ENCODE measurements around the gene CTCFL.

Gene CTCFL

GRCh38 chr20:57524511-57525176, at the start of gene CTCFL:
Gene CTCFL, minus strand, starts transcription at chr20:57525140. Its CDS starts 935 bp downstream, at chr20:57524205.
- DNase-seq, result no peak

- no peak for DNase-seq
Measured at GRCh38 chr20:57573894-57574293, 49.0 kb upstream of the CTCFL start.

DNA sequence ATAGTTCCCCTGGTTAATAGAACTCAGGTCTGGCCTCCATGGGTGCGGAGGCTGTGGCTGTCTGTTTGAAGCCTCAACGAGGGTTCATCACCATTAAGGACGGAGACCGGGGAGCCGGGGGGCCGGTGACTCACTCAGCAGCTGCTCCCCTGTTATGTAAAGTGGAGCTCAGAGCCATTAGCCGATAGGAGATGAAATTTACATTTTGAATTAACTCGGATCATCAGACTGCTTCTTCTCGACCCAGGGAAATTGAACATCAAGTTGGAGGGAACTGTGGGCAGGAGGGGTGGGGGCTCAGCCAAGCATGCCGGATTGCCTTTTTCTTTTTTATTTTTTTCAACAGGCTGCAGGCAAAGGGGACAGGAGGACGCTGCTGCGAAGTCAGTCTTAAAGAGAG, 48.3 kb upstream of the CTCFL start:
- DNase-seq, result no peak

- no peak for DNase-seq
Measured at GRCh38 chr20:57571782-57572416, 47.0 kb upstream of the CTCFL start.

- no peak for DNase-seq
Measured at GRCh38 chr20:57570920-57571319, 46.0 kb upstream of the CTCFL start.

DNA sequence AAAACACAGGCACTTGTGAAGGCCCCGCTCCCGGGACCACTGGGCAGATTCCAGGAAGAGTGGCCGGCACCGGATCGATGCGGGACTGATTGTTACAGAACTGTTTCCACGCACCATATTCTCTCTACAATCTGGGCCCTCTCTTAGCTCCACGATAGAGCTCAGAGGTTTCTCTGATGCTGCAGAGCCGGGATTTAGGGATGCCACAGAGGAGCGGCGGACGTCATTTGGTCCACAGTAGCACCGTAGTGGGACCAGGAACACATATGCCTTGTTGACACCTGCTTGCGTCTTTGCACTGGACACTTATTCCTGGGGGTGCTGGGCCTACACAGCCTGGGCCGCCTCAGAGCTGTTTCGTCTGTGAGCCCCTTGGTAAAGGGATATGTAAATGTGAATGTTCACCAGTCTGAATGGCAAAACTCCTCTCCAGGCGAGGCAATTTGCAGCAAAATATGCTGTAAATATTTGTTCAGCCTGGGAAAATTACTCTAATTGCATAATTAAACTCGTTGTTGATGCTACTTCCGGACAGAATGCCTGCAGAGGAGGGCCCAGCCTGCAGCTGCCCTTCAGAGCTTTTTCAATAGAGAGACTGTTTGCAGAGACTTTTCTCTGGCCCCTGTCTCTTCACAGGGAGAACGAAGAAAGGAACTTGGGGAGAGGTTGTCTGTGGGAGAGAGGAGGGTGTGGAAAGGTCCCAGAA, 45.4 kb upstream of the CTCFL start:
- DNase-seq, result peak; percentile 81

DNA sequence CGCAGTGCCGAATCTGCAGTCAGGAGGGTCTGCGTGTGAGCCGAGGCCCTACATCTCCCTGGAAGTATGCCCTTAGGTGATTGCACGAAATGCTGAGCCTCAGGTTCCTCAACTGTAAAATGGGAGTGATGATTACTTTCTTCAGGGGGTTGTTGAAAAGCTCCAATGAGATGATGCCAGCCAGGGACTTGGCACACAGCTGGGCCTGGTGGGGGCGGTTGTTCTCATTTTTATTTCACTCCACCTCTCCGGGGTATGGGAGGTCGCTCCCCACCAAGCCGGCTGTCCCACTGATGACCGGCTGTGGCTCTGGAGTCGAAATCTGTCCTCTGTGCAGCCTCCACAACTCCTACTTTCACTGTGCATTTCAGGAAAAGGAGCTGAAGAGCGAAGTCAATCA, 44.0 kb upstream of the CTCFL start:
- DNase-seq, result no peak

- DNase-seq, result no peak
Measured at GRCh38 chr20:57568088-57568896, 43.4 kb upstream of the CTCFL start.

- no peak for DNase-seq
Measured at GRCh38 chr20:57567471-57568079, 42.6 kb upstream of the CTCFL start.

DNA sequence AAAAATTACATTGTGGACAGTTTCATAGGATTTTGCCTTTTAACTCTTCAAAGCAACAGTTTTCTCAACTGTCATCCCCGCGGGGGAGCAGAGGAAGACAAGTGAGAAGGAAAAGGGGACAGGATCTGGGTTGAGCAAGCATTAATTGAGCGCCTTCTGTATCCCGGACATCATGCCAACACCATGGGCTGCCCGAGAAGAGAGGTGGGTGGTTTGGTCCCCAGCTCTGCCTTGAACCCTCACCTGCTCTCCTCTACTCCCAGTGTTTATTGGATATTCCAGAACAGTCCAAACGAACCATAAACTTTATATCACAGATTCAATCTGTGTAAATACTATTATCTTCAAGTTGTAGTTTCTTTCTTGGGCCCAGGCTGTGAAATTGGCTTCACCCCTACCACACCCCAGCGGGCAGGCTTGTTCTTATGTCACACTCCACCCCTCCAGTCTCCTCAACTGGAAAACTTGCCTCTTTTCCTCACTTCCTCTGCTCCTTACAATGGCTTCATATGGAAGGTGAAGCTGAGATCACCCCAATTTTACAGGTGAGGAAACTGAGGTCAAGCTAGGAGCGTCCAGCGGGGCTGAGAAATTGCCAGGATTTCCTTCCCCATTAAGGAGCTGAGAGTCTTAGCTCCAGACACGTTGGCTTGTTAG, 42.0 kb upstream of the CTCFL start:
- DNase-seq, result no peak

GRCh38 chr20:57566399-57566798, 41.5 kb upstream of the CTCFL start:
- no peak for DNase-seq

- DNase-seq, result no peak
Measured at GRCh38 chr20:57564951-57565642, 40.2 kb upstream of the CTCFL start.

DNA sequence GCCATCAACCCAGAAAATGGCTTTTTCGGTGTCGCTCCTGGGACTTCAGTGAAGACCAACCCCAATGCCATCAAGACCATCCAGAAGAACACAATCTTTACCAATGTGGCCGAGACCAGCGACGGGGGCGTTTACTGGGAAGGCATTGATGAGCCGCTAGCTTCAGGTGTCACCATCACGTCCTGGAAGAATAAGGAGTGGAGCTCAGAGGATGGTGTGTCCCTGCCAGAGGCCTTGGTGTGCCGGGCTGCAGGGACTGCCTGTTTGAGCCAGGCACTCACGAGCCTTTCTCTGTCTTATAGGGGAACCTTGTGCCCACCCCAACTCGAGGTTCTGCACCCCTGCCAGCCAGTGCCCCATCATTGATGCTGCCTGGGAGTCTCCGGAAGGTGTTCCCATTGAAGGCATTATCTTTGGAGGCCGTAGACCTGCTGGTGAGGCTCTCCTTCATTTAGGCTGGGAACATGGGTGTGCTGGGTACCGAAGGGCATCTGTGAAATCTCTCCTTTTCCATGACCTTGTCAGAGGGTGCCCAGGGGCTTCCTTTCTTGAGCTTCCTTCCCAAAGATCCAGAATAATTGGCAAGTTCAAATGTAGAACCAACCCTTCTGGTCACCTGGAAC, 39.4 kb upstream of the CTCFL start:
- DNase-seq, result no peak

- DNase-seq, result no peak
Measured at GRCh38 chr20:57563522-57563921, 38.6 kb upstream of the CTCFL start.

DNA sequence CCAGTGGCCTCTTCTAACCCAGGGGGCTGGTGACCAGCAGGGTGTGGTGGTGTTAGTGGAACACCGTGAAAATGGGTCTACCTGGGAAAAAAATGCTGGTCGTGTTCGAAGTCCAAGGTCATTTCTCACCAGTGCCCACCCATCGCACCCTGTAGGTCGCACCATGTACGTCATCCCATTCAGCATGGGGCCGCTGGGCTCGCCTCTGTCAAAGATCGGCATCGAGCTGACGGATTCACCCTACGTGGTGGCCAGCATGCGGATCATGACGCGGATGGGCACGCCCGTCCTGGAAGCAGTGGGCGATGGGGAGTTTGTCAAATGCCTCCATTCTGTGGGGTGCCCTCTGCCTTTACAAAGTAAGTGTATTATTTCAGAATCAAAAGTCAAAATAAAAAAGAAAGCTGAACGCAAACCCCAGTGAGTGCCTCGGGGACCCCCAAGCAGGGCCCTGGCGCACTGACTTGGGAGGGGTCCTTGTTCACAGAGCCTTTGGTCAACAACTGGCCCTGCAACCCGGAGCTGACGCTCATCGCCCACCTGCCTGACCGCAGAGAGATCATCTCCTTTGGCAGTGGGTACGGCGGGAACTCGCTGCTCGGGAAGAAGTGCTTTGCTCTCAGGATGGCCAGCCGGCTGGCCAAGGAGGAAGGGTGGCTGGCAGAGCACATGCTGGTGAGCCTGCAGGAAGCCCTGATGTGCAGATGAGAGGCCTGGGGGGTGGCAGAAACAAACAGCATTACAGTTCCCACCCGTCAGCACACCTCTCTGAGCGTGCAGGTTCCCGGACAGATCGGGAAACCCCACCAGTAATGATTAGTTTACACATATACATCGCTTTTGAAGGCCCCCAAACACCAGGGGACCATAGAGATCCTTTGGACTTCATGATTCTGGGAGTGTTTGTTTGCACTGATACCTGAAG, 37.9 kb upstream of the CTCFL start:
- no peak for DNase-seq

DNA sequence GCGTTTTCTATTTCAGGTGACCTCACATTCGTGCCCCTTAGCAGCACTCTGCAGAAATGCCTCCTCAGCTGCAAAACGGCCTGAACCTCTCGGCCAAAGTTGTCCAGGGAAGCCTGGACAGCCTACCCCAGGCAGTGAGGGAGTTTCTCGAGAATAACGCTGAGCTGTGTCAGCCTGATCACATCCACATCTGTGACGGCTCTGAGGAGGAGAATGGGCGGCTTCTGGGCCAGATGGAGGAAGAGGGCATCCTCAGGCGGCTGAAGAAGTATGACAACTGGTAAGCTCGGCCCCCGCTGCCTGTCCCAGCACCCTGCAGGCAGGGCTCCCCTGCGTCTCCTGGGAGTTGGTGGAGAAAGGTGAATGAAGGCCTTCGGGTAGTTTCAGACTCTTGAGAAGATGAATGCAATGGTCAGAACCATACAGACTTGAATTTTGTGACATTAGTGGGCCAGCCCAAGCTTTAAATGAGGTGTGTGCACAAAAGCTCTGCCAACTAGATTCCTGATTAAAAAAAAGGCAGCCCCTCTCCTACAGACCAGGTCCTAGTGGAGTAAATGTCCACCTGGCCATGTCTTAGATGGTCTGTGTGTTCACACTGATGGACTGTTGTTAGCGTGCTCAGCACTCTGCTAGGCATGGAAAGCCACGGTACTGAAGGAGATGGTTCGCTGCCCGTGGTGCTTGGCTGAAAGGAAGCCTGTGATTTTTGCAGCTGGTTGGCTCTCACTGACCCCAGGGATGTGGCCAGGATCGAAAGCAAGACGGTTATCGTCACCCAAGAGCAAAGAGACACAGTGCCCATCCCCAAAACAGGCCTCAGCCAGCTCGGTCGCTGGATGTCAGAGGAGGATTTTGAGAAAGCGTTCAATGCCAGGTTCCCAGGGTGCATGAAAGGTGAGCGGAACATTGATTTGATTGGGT, 36.7 kb upstream of the CTCFL start:
- no peak for DNase-seq

DNA sequence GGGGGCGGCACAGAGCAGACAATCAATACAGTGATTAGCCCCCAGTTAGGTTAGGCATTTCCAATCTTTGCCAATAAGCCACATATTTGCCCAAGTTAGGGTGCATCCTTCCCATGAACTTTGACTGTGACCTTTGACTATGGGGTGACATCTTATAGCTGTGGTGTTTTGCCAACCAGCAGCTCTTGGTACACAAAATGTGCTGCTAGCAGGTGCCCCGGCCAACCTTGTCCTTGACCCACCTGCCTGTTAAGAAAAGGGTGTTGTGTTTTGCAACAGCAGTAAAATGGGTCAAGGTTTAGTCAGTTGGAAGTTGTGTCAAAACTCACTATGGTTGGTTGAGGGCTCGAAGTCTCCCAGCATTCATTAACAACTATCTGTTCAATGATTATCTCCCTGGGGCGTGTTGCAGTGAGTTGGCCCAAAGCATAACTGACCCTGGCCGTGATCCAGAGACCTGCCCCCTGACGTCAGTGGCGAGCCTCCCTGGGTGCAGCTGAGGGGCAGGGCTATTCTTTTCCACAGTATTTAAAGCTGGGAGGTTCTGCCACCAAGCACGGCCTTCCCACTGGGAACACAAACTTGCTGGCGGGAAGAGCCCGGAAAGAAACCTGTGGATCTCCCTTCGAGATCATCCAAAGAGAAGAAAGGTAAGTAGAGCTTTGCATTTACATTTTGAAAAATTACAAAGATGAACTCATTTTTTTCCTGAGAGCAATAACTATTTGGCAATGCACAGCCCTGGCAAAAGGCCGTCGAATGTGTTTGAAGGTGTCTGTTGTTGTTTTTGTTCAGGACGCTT, 35.8 kb upstream of the CTCFL start, which contains the start of gene PCK1:
TSS of gene PCK1 (plus strand) at position 557 of the 802 bp plus-strand sequence. CDS start 302 bp downstream, outside the sequence.
- no peak for DNase-seq
